Thyroid gland (tissue), 4 donors: ENCODE data around the gene PRX. TPM values are rescaled to one million over a fixed set of nuclear protein-coding genes. Genes with fewer than 3 reads are reported as not detected.

Experiments
- DNase-seq, 2 donors: peaks; one replicate each; pipeline ENCODE4 v3.0.0-alpha.2; 2019
- H3K27ac ChIP-seq, 3 donors: fragments of 200-600 bp; sonication (generic); 1 replicate in 2 of 3; 2 replicates in 1 of 3; pipeline ENCODE4 v1.5.1; 2016 to 2019; ENCODE audit warnings: mild to moderate bottlenecking in 1 of 3, moderate library complexity in 1 of 3
- H3K27me3 ChIP-seq: fragments of 200-600 bp; sonication (generic); one replicate; pipeline ENCODE4 v1.5.1; 2019
- H3K36me3 ChIP-seq, 2 donors: fragments of 200-600 bp; sonication (generic); one replicate each; pipeline ENCODE4 v1.5.1; 2016 to 2019
- H3K4me1 ChIP-seq, 2 donors: fragments of 200-600 bp; sonication (generic); one replicate each; pipeline ENCODE4 v1.5.1; 2017 to 2019
- H3K4me3 ChIP-seq, 3 donors: fragments of 200-600 bp; sonication (generic); replicated peaks in 1 of 3; 1 replicate in 2 of 3; 2 replicates in 1 of 3; pipeline ENCODE4 v1.5.1; 2016; ENCODE audit warnings: mild to moderate bottlenecking in 1 of 3
- H3K9me3 ChIP-seq: fragments of 200-600 bp; sonication (generic); one replicate; pipeline ENCODE4 v1.5.1; 2017
- POLR2A ChIP-seq, 2 donors: fragments of 450-650 bp; IDR thresholded peaks; one replicate each; pipeline ENCODE4 v1.6.1; 2017; ENCODE audit warnings: antibody characterized with exemption in 2 of 2, mild to moderate bottlenecking in 2 of 2, moderate library complexity in 1 of 2
- WGBS, 2 donors: methylation state at CpG; one replicate each; pipeline ENCODE4 v1.1.5; 2017; 5-methylcytosine and 5-hydroxymethylcytosine counted together
- intact Hi-C: fragments of 100-400 bp; cut with DNase I; formaldehyde crosslinking; loops from one replicate; pipeline ENCODE4 v1.15.1; 2023
- total RNA-seq, 4 donors: library from RNA; depleted of rRNA; stranded (reverse); fragments of >200 nt; gene quantifications; one replicate each; pipeline ENCODE4 v1.2.3, GENCODE V29; 2016
- TF ChIP-seq, protein P1 (sequence below), 6 experiments: fragments of 200-600 bp in 3 of 6; fragments of 450-650 bp in 3 of 6; sonication (generic) in 3 of 6; IDR thresholded peaks; one replicate each; pipeline ENCODE4 v1.5.1; 2016 to 2019; ENCODE audit warnings: antibody characterized with exemption in 6 of 6, mild to moderate bottlenecking in 2 of 6, inconsistent platforms in 1 of 6, moderate library complexity in 1 of 6

The PRX gene
- total RNA-seq, 4 donors from 2014 or later, result 7.3 to 27.5 (median 10.3) TPM

DNA sequence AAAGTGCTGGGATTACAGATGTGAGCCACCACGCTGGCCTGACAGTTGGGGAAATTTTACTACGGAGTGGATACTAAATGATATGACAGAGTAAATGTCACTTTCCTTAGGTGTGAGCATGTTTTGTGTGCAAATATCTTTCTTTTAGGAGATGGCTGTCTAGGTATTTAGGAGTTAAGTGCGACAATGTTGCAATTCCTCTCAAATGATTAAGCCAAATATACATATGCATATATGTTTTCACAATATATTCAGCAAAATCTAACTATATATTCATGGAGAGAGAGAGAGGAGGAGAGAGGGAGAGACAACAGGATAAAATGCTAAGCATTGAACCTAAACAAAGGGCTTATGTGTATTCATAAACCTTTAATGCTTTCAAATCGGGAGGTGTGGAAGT is 36.3 kb upstream of the PRX start:
- Histone ChIP-seq H3K27me3 (no peaks in the 10 kb centered on the region), H3K9me3 (no peaks in the 10 kb centered on the region), H3K27ac (no peak overlapping the region), H3K4me3 (no peak overlapping the region), H3K4me1 (peaks cover 5 to 16% of the 10 kb centered on the region in 2 donors), H3K36me3 (peaks cover 0 to 7% of the 10 kb centered on the region in 2 donors)
- 91 to 94% methylated on average over 4 of the region's 4 CpGs for WGBS, 2 donors
- no peak for DNase-seq
- intact Hi-C loops, result loop anchor here (10.0 kb wide), 1 partner anchor 105 kb away; the partner anchor contains the start of genes C19orf47 and PLD3
- no peak for TF ChIP-seq POLR2A (IDR thresholded peaks at IDR 0.05)
- TF ChIP-seq, protein P1, sequence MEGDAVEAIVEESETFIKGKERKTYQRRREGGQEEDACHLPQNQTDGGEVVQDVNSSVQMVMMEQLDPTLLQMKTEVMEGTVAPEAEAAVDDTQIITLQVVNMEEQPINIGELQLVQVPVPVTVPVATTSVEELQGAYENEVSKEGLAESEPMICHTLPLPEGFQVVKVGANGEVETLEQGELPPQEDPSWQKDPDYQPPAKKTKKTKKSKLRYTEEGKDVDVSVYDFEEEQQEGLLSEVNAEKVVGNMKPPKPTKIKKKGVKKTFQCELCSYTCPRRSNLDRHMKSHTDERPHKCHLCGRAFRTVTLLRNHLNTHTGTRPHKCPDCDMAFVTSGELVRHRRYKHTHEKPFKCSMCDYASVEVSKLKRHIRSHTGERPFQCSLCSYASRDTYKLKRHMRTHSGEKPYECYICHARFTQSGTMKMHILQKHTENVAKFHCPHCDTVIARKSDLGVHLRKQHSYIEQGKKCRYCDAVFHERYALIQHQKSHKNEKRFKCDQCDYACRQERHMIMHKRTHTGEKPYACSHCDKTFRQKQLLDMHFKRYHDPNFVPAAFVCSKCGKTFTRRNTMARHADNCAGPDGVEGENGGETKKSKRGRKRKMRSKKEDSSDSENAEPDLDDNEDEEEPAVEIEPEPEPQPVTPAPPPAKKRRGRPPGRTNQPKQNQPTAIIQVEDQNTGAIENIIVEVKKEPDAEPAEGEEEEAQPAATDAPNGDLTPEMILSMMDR (IDR thresholded peaks at IDR 0.05), result no peak

DNA sequence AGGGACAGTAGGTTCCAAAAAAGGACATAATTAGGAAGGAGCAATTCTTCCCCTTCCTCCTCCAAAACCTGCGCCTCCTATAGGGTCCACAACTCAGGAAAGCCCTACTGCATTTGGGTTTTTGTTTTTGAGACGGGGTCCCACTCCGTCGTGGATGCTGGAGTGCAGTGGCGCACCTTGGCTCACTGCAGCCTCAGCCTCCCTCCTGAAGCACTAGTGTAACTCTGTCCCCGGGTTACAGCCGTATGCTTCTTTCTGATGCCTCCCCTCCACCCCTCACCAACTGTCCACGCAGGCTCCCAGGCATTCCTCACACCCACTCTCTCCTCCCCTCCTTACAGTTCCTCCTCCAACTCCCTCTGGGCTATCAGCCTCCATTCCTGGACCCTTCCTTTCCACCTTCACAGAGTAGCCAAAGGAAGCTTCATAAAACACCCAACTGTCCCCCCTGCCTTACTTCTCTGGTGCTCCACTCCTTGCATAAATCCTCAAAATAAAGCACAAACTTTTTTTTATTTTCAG is 33.1 kb upstream of the PRX start:
- no peak overlapping the region for H3K4me3 ChIP-seq
- no peak for DNase-seq
- H3K27ac ChIP-seq, result peak overlapping the region in 2 of 3 donors; percentile 30 to 88
- intact Hi-C loops, result loop anchor here (10.0 kb wide), 1 partner anchor 102 kb away; the partner anchor contains the start of genes C19orf47 and PLD3
- no peaks in the 10 kb centered on the region for H3K27me3 ChIP-seq
- H3K4me1 ChIP-seq, result peaks cover 8 to 28% of the 10 kb centered on the region in 2 donors
- TF ChIP-seq, protein P1 (IDR thresholded peaks at IDR 0.05), result no peak
- no peak for TF ChIP-seq POLR2A (IDR thresholded peaks at IDR 0.05)
- H3K9me3 ChIP-seq, result no peaks in the 10 kb centered on the region
- WGBS, 2 donors, result 79 to 80% methylated on average over 8 of the region's 8 CpGs
- peaks cover 8 to 13% of the 10 kb centered on the region in 2 donors for H3K36me3 ChIP-seq

DNA sequence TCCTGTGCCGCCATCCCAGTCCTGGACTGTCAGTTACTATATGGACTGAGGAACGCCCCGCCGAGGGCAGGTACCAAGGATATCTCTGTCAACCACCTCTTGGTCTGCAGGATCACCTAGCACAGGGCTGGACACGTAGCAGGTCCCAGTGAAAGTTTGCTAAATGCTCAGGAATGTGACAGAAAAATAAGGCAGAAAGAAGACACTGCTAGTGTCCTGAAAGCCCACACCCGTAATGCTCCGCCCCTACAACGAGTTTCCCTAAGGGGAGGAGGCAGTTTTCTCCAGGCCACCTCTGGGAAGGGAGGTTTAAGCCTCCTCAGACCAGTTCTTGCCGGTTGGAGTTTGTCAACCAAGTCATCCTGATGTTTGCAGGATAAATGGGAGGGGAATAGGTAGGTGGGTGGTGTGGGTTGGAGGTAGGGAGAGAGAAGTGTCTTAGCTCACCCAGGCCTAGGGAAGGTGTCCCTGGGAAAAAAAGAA is 32.6 kb upstream of the PRX start:
- 59 to 61% methylated on average over 9 of the region's 9 CpGs for WGBS, 2 donors
- intact Hi-C loops, result loop anchor here (10.0 kb wide), 1 partner anchor 101 kb away; the partner anchor contains the start of genes C19orf47 and PLD3
- peaks cover 8 to 28% of the 10 kb centered on the region in 2 donors for H3K4me1 ChIP-seq
- no peak overlapping the region for H3K4me3 ChIP-seq
- peak; percentile 51 to 65 for DNase-seq
- H3K27me3 ChIP-seq, result no peaks in the 10 kb centered on the region
- TF ChIP-seq, protein P1 (IDR thresholded peaks at IDR 0.05), result no peak
- TF ChIP-seq POLR2A (IDR thresholded peaks at IDR 0.05), result no peak
- peaks cover 13 to 18% of the 10 kb centered on the region in 2 donors for H3K36me3 ChIP-seq
- H3K9me3 ChIP-seq, result no peaks in the 10 kb centered on the region
- H3K27ac ChIP-seq, result peak overlapping the region; percentile 17 to 88 (median 30)

DNA sequence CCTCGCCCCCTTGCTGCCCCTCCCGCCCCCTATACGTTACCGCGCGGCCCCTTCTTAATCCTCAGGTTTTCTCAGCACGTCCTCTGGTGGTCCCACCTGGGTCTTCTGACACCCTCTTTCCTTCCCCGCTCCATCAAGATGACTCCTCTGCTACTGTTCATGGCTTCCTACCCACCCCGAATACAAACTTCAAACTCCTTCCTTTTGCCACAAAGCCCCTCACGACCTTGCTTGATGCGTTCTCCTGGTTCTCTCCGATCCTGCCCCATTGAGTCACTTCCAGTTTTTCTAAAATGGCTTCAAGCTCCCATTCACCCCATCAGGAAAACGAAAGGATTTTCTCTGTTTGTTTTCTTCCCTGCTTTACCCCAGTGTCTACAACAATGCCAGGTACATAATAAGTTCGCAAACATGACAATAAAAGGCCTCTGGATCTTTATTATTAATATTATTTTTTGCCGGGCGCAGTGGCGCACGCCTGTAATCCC is 31.7 kb upstream of the PRX start:
- H3K36me3 ChIP-seq, result peaks cover 15 to 24% of the 10 kb centered on the region in 2 donors
- H3K4me3 ChIP-seq, result peak overlapping the region in 2 of 3 donors; percentile 67 to 74
- WGBS, 2 donors, result 21% methylated on average over 18 of the region's 18 CpGs
- H3K9me3 ChIP-seq, result no peaks in the 10 kb centered on the region
- no peaks in the 10 kb centered on the region for H3K27me3 ChIP-seq
- H3K27ac ChIP-seq, result peak overlapping the region; percentile 88 to 98 (median 92)
- TF ChIP-seq, protein P1 (IDR thresholded peaks at IDR 0.05), result peak in 1 of 6 experiments; percentile 11
- TF ChIP-seq POLR2A (IDR thresholded peaks at IDR 0.05), result no peak
- no peak for DNase-seq
- intact Hi-C loops, result loop anchor here (10.0 kb wide), 1 partner anchor 100 kb away; the partner anchor contains the start of genes C19orf47 and PLD3
- H3K4me1 ChIP-seq, result peaks cover 8 to 28% of the 10 kb centered on the region in 2 donors
